OCI-LY3 (cell line): ENCODE results near the gene OPHN1.
A peak's percentile ranks its signal among the peaks of the same experiment; 100 is the strongest.

ENCODE experiments used
- H2AFZ ChIP-seq: fragments of 200-600, 300-600 bp; shearing (Covaris generic); 2 replicates; pipeline ENCODE4 v1.6.0; 2014; ENCODE audit warnings: antibody characterized with exemption, low read depth, low read length
- H3K27ac ChIP-seq: fragments of 200-600, 300-600 bp; sonication (generic); 2 replicates; pipeline ENCODE4 v1.5.1; 2014; ENCODE audit warnings: mild to moderate bottlenecking, low read length, moderate library complexity, mixed read lengths
- H3K27me3 ChIP-seq: fragments of 200-600, 300-600 bp; sonication (generic); 2 replicates; pipeline ENCODE4 v1.6.1; 2014; ENCODE audit warnings: low read depth, low read length, mixed read lengths
- H3K36me3 ChIP-seq: fragments of 200-600, 300-600 bp; sonication (generic); replicated peaks from 2 replicates; pipeline ENCODE3; 2014; ENCODE audit warnings: low read depth, low read length, mixed read lengths
- H3K4me1 ChIP-seq: fragments of 300-600, 200-600 bp; sonication (generic); 2 replicates; pipeline ENCODE4 v1.6.1; 2014; ENCODE audit warnings: low read length, mixed read lengths
- H3K4me2 ChIP-seq: fragments of 200-600, 300-600 bp; sonication (generic); 2 replicates; pipeline ENCODE4 v1.6.1; 2014; ENCODE audit warnings: low read length, mixed read lengths
- H3K4me3 ChIP-seq: fragments of 300-600, 200-600 bp; sonication (generic); 2 replicates; pipeline ENCODE4 v1.5.1; 2014; ENCODE audit warnings: antibody characterized with exemption, mild to moderate bottlenecking, low read length, moderate library complexity
- H3K79me2 ChIP-seq: fragments of 300-600, 200-600 bp; shearing (Covaris generic); 2 replicates; pipeline ENCODE4 v1.6.1; 2014; ENCODE audit warnings: mild to moderate bottlenecking, low read length, mixed read lengths
- H3K9ac ChIP-seq: fragments of 300-600, 200-600 bp; shearing (Covaris generic); 2 replicates; pipeline ENCODE4 v1.6.0; 2014; ENCODE audit warnings: mild to moderate bottlenecking, low read length, moderate library complexity
- H3K9me3 ChIP-seq: fragments of 200-600, 300-600 bp; shearing (Covaris generic); 2 replicates; pipeline ENCODE4 v1.6.1; 2014; ENCODE audit warnings: low read length, mixed read lengths; ENCODE audit not compliant: insufficient read depth
- H4K20me1 ChIP-seq: fragments of 200-600, 300-600 bp; sonication (generic); 2 replicates; pipeline ENCODE4 v1.6.1; 2016; ENCODE audit warnings: low read length, mixed read lengths; ENCODE audit not compliant: insufficient read depth
- CTCF ChIP-seq: fragments of 200-600, 300-600 bp; sonication (generic); IDR thresholded peaks from 2 replicates; pipeline ENCODE4 v1.5.1; 2014; ENCODE audit warnings: antibody characterized with exemption, low read length, low read depth
- EZH2phosphoT487 ChIP-seq: fragments of 200-600 bp; shearing (Covaris generic); IDR thresholded peaks from 2 replicates; pipeline ENCODE4 v1.6.1; 2018; ENCODE audit warnings: antibody characterized with exemption, mixed run types, low read depth

The OPHN1 gene

GRCh38 chrX:68139791-68140190 lies 293.5 kb downstream of the OPHN1 start:
- H3K9me3 ChIP-seq = no peaks in the 10 kb centered on the region
- TF ChIP-seq CTCF = no peak
- no peak for TF ChIP-seq EZH2phosphoT487

DNA sequence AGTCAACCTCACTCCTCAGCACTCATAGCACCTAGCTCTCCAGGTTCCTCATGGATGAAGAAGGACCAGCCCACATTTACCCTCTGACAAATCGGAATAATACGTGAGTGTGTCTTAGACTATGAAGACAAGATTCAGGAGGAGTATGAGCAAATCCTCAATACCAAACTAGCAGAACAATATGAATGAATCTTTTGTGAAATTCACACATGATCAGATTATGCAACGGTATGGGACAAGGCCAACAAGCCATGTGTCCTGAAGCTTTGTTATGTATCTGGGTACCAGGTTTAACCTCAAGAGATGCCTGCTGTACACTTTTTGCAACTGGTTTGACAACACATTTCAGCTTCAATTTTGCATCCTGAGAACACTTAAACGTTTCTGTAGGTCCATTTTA lies 300.1 kb downstream of the OPHN1 start:
- Histone ChIP-seq H3K27ac (no peak overlapping the region), H3K4me1 (no peaks in the 10 kb centered on the region), H3K36me3 (no peaks in the 10 kb centered on the region), H3K4me3 (no peak overlapping the region), H3K9ac (no peak overlapping the region), H3K27me3 (no peaks in the 10 kb centered on the region), H2AFZ (no peak overlapping the region), H4K20me1 (no peaks in the 10 kb centered on the region), H3K79me2 (no peaks in the 10 kb centered on the region), H3K4me2 (no peak overlapping the region), H3K9me3 (no peaks in the 10 kb centered on the region)
- TF ChIP-seq CTCF = no peak
- no peak for TF ChIP-seq EZH2phosphoT487

More at GRCh38 chrX:68139791-68140190, 293.5 kb downstream of the OPHN1 start:
- Histone ChIP-seq H3K27ac (no peak overlapping the region), H2AFZ (no peak overlapping the region), H3K36me3 (no peaks in the 10 kb centered on the region), H3K27me3 (no peaks in the 10 kb centered on the region), H3K4me2 (no peak overlapping the region), H3K9ac (no peak overlapping the region), H3K4me3 (no peak overlapping the region), H4K20me1 (no peaks in the 10 kb centered on the region), H3K79me2 (no peaks in the 10 kb centered on the region), H3K4me1 (no peaks in the 10 kb centered on the region)

DNA sequence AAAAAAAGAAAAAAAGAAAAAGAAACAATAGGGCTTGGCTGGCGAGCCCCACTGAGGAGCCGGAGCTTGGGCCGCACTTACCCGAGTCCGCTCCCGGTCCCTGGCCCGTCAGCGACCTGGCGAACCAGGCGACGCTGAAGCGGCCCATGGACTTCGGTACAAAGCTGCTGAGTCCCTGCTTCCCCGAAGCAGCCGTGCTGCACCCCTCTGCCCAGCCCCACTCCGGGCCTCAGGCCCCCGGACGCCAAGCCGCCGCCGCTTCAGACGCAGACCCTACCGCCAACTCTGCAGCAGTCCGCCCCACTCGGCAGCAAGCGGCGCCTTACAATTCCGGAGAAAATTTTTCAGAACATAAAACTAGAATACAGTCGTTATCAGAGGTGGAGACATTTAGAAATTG lies 300.5 kb downstream of the OPHN1 start:
- no peak overlapping the region for H2AFZ ChIP-seq
- H4K20me1 ChIP-seq = no peaks in the 10 kb centered on the region
- H3K4me2 ChIP-seq = no peak overlapping the region

DNA sequence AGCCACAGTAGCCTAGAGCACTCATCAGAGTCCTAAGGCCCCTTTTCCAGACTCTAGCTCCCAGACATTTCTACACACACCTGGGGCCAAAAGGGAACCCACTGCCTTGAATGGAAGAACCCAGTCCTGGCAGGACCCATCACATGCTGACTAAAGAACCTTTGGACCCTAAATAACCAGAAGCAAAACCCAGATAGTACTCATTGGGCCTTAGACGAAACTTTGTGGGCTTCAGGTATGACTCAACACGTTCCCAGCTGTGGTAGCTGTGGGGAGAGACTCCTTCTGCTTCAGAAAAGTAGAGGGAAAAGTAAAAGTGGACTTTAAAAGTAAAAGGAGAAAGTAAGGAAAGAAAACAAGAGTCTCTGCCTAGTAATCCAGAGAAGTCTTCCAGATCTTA lies 311.5 kb downstream of the OPHN1 start:
- Histone ChIP-seq H3K4me3 (no peak overlapping the region), H3K9me3 (no peaks in the 10 kb centered on the region), H3K79me2 (no peaks in the 10 kb centered on the region), H3K9ac (no peak overlapping the region), H3K36me3 (no peaks in the 10 kb centered on the region), H4K20me1 (no peaks in the 10 kb centered on the region), H3K4me2 (peak overlapping the region; percentile 37), H3K4me1 (peaks cover 13% of the 10 kb centered on the region), H2AFZ (no peak overlapping the region), H3K27me3 (peaks cover 12% of the 10 kb centered on the region; the same call in 1 of the 2 replicates), H3K27ac (no peak overlapping the region)
- no peak for TF ChIP-seq CTCF
- no peak for TF ChIP-seq EZH2phosphoT487

More for the DNA sequence above, 300.5 kb downstream of the OPHN1 start:
- no peak for TF ChIP-seq CTCF
- TF ChIP-seq EZH2phosphoT487 = no peak
- no peaks in the 10 kb centered on the region for H3K79me2 ChIP-seq
- H3K4me3 ChIP-seq = no peak overlapping the region
- no peaks in the 10 kb centered on the region for H3K4me1 ChIP-seq
- H3K9ac ChIP-seq = no peak overlapping the region
- H3K27me3 ChIP-seq = no peaks in the 10 kb centered on the region
- H3K36me3 ChIP-seq = no peaks in the 10 kb centered on the region
- no peak overlapping the region for H3K27ac ChIP-seq
- H3K9me3 ChIP-seq = no peaks in the 10 kb centered on the region
